Measurements from ENCODE around the gene PPIL1. TPM values are rescaled to one million over a fixed set of nuclear protein-coding genes. Genes with fewer than 3 reads are reported as not detected.

Gene PPIL1
- polyA plus RNA-seq, 1 donor (not counting 4 experiments of a cell fraction or from before 2014, with no cell fraction given), result 45.5 TPM

- peaks cover 19% of the 10 kb centered on the region for H3K4me1 ChIP-seq (ENCODE audit: control insufficient read depth, extremely low read depth, insufficient read depth, low read length)
- H4K20me1 ChIP-seq (ENCODE audit: control insufficient read depth, extremely low read depth, insufficient read depth, low read length), result no peaks in the 10 kb centered on the region
- H3K9me1 ChIP-seq (ENCODE audit: control insufficient read depth, extremely low read depth, insufficient read depth, low read length), result no peaks in the 10 kb centered on the region
- peaks cover 0 to under 1% of the 10 kb centered on the region in 2 experiments for H3K36me3 ChIP-seq (ENCODE audit: control insufficient read depth in 2 of 2, extremely low read depth in 1 of 2, insufficient read depth in 2 of 2, low read length in 2 of 2)
- no peaks in the 10 kb centered on the region for H3K9me3 ChIP-seq (ENCODE audit: control insufficient read depth, low read depth, low read length)
- H3K4me3 ChIP-seq (ENCODE audit: control insufficient read depth in 2 of 3, extremely low read depth in 1 of 3, insufficient read depth in 2 of 3, low read depth in 1 of 3, low read length in 3 of 3), result no peak overlapping the region
- peaks cover 6% of the 10 kb centered on the region for H3K27me3 ChIP-seq (ENCODE audit: control insufficient read depth, extremely low read depth, insufficient read depth, low read length)
- no peak overlapping the region for H3K27ac ChIP-seq (ENCODE audit: control insufficient read depth, insufficient read depth, low read length)
- no peak for FAIRE-seq
- TF ChIP-seq EZH2 (IDR thresholded peaks at IDR 0.05; ENCODE audit: low read length), result no peak
- no peak for TF ChIP-seq CTCF (optimal IDR thresholded peaks at IDR 0.05 in 1 of 3, IDR thresholded peaks at IDR 0.05 in 1 of 3, conservative IDR thresholded peaks at IDR 0.05 in 1 of 3; ENCODE audit: extremely low read depth in 1 of 3, insufficient read depth in 2 of 3, low read length in 3 of 3)
- DNase-seq (ENCODE audit: low read depth, low spot score), result no peak
- H3K9ac ChIP-seq (ENCODE audit: control insufficient read depth, extremely low read depth, insufficient read depth, low read length), result no peak overlapping the region
- no peak overlapping the region for H3K4me2 ChIP-seq (ENCODE audit: control insufficient read depth, extremely low read depth, insufficient read depth, low read depth, low read length)
- no peaks in the 10 kb centered on the region for H3K79me2 ChIP-seq (ENCODE audit: control insufficient read depth, insufficient read depth, low read length)
- dilution Hi-C loops (cut with MboI; ENCODE audit: extremely low pct_ligation_motif_present, low sequenced_read_pairs), result no loop called here
- H2AFZ ChIP-seq (ENCODE audit: control insufficient read depth, low read length), result no peak overlapping the region
These were observed 26.6 kb downstream of the PPIL1 start for GRCh38 chr6:36847991-36848390.

- H3K79me2 ChIP-seq (ENCODE audit: control insufficient read depth, insufficient read depth, low read length), result no peaks in the 10 kb centered on the region
- no peaks in the 10 kb centered on the region for H4K20me1 ChIP-seq (ENCODE audit: control insufficient read depth, extremely low read depth, insufficient read depth, low read length)
- H3K27me3 ChIP-seq (ENCODE audit: control insufficient read depth, extremely low read depth, insufficient read depth, low read length), result peaks cover 6% of the 10 kb centered on the region
- no peaks in the 10 kb centered on the region for H3K36me3 ChIP-seq (ENCODE audit: control insufficient read depth in 2 of 2, extremely low read depth in 1 of 2, insufficient read depth in 2 of 2, low read length in 2 of 2)
- dilution Hi-C loops (cut with MboI; ENCODE audit: extremely low pct_ligation_motif_present, low sequenced_read_pairs), result no loop called here
- H3K27ac ChIP-seq (ENCODE audit: control insufficient read depth, insufficient read depth, low read length), result no peak overlapping the region
- no peaks in the 10 kb centered on the region for H3K9me3 ChIP-seq (ENCODE audit: control insufficient read depth, low read depth, low read length)
- no peak overlapping the region for H3K4me3 ChIP-seq (ENCODE audit: control insufficient read depth in 2 of 3, extremely low read depth in 1 of 3, insufficient read depth in 2 of 3, low read depth in 1 of 3, low read length in 3 of 3)
- H3K4me2 ChIP-seq (ENCODE audit: control insufficient read depth, extremely low read depth, insufficient read depth, low read depth, low read length), result no peak overlapping the region
- H3K9me1 ChIP-seq (ENCODE audit: control insufficient read depth, extremely low read depth, insufficient read depth, low read length), result no peaks in the 10 kb centered on the region
- DNase-seq (ENCODE audit: low read depth, low spot score), result no peak
- TF ChIP-seq CTCF (optimal IDR thresholded peaks at IDR 0.05 in 1 of 3, IDR thresholded peaks at IDR 0.05 in 1 of 3, conservative IDR thresholded peaks at IDR 0.05 in 1 of 3; ENCODE audit: extremely low read depth in 1 of 3, insufficient read depth in 2 of 3, low read length in 3 of 3), result no peak
- H3K9ac ChIP-seq (ENCODE audit: control insufficient read depth, extremely low read depth, insufficient read depth, low read length), result no peak overlapping the region
- FAIRE-seq, result no peak
- peaks cover 15% of the 10 kb centered on the region for H3K4me1 ChIP-seq (ENCODE audit: control insufficient read depth, extremely low read depth, insufficient read depth, low read length)
- no peak overlapping the region for H2AFZ ChIP-seq (ENCODE audit: control insufficient read depth, low read length)
These were observed 27.5 kb downstream of the PPIL1 start for GRCh38 chr6:36847152-36847551.

Data from keratinocyte (primary cell).